Measurements from ENCODE around the gene ADGRF3.

DNA sequence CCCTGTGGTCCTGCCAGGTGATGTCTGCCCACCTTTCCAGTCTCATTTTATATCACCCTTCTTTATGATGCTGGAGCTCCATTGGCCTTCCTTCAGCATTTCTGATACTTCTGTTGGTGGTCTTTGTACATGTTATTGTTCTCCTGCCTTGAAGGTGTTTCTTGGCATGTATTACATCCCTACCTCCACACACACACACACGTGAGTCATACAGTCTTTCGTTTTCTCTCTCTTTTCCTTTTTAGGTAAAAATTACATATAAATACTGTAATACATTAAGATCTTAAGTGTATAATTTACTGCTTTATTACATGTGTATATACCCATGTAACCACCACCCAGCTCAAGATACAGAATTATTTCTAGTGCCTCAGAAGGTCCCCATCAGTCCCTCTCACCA lies 10.2 kb upstream of the ADGRF3 start:
- no peak for TF ChIP-seq CTCF (IDR thresholded peaks at IDR 0.05; ENCODE audit: low read length)
- no peak for TF ChIP-seq EZH2phosphoT487 (IDR thresholded peaks at IDR 0.05; ENCODE audit: low read length)
- TF ChIP-seq EZH2 (optimal IDR thresholded peaks at IDR 0.05; ENCODE audit: low read depth, low read length) = no peak
